PC-9 (cell line): ENCODE data around the gene PSD2.

ENCODE experiments used
- EZH2 ChIP-seq: fragments of 200-600 bp; sonication (generic); IDR thresholded peaks from 2 replicates; pipeline ENCODE4 v1.8.0; 2017; ENCODE audit warnings: antibody characterized with exemption, low read depth
- TF ChIP-seq, protein P1 (sequence below): fragments of 200-600 bp; sonication (generic); conservative IDR thresholded peaks from 2 replicates; pipeline ENCODE4 v1.6.1; 2017; ENCODE audit warnings: mixed run types, antibody characterized with exemption, mild to moderate bottlenecking, moderate library complexity

DNA sequence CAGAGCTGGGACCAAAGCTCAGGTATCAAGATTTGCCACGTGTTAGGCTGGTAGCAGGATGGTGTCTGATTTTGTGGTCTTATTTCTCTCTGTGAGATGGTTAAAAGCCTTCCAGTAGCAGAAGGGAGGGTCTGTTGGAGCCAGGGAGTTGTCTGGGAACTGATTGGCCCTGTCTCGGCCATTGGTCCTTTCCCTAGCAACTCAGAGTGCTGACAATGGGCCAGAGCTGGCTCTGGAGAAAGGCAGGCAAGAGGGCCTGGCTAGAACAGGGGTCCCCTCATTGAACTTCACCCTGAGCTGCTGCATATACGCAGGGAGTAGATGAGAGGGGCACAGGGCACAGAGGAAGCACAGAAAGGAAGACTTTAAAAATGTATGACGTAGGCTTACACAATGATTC is 92.8 kb downstream of the PSD2 start:
- TF ChIP-seq, protein P1, sequence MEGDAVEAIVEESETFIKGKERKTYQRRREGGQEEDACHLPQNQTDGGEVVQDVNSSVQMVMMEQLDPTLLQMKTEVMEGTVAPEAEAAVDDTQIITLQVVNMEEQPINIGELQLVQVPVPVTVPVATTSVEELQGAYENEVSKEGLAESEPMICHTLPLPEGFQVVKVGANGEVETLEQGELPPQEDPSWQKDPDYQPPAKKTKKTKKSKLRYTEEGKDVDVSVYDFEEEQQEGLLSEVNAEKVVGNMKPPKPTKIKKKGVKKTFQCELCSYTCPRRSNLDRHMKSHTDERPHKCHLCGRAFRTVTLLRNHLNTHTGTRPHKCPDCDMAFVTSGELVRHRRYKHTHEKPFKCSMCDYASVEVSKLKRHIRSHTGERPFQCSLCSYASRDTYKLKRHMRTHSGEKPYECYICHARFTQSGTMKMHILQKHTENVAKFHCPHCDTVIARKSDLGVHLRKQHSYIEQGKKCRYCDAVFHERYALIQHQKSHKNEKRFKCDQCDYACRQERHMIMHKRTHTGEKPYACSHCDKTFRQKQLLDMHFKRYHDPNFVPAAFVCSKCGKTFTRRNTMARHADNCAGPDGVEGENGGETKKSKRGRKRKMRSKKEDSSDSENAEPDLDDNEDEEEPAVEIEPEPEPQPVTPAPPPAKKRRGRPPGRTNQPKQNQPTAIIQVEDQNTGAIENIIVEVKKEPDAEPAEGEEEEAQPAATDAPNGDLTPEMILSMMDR, result no peak
- no peak for TF ChIP-seq EZH2
